Neural cell (in vitro differentiated cells): Measurements from ENCODE around the gene IDH3G. TPM values are rescaled to one million over a fixed set of nuclear protein-coding genes. Genes with fewer than 3 reads are reported as not detected.

Source experiments
- H2AFZ ChIP-seq: fragments of 200-600, 300-800 bp; sonication (generic), shearing (Covaris generic); 2 replicates; pipeline ENCODE4 v1.6.0; 2014; ENCODE audit warnings: low read depth, mild to moderate bottlenecking, antibody characterized with exemption, low read length, moderate library complexity
- H3F3A ChIP-seq: fragments of 200-600 bp; shearing (Covaris generic); 2 replicates; pipeline ENCODE4 v1.6.1; 2016; ENCODE audit warnings: mild to moderate bottlenecking, moderate library complexity, mixed read lengths, antibody characterized with exemption, low read length; ENCODE audit not compliant: insufficient read depth, poor library complexity, severe bottlenecking
- H3K27ac ChIP-seq: fragments of 200-600, 300-800 bp; sonication (generic), shearing (Covaris generic); 2 replicates; pipeline ENCODE4 v1.5.1; 2014; ENCODE audit warnings: mild to moderate bottlenecking, low read length, moderate library complexity
- H3K27me3 ChIP-seq: fragments of 300-800, 200-600 bp; sonication (generic), shearing (Covaris generic); 2 replicates; pipeline ENCODE4 v1.6.0; 2014; ENCODE audit warnings: mild to moderate bottlenecking, low read depth, low read length, moderate library complexity; ENCODE audit not compliant: insufficient read depth
- H3K36me3 ChIP-seq: fragments of 300-800, 200-600 bp; sonication (generic), shearing (Covaris generic); 2 replicates; pipeline ENCODE4 v1.5.1; 2014; ENCODE audit warnings: mild to moderate bottlenecking, antibody characterized with exemption, low read length, moderate library complexity; ENCODE audit not compliant: insufficient read depth
- H3K4me2 ChIP-seq: fragments of 300-800, 200-600 bp; sonication (generic), shearing (Covaris generic); 2 replicates; pipeline ENCODE4 v1.6.0; 2014; ENCODE audit warnings: mild to moderate bottlenecking, low read length
- H3K4me3 ChIP-seq: fragments of 300-800, 200-600 bp; sonication (generic), shearing (Covaris generic); 2 replicates; pipeline ENCODE4 v1.5.1; 2014; ENCODE audit warnings: mild to moderate bottlenecking, low read length, moderate library complexity
- H3K79me2 ChIP-seq: fragments of 200-600 bp; shearing (Covaris generic); replicated peaks from 2 replicates; pipeline ENCODE4 v1.6.0; 2014; ENCODE audit warnings: mild to moderate bottlenecking, low read length, moderate library complexity; ENCODE audit not compliant: insufficient read depth
- H3K9ac ChIP-seq: fragments of 300-800, 200-600 bp; sonication (generic), shearing (Covaris generic); 2 replicates; pipeline ENCODE4 v1.6.1; 2016; ENCODE audit warnings: mild to moderate bottlenecking, low read length, mixed read lengths
- H3K9me2 ChIP-seq: fragments of 200-600 bp; shearing (Covaris generic); 2 replicates; pipeline ENCODE4 v1.6.1; 2016; ENCODE audit warnings: mild to moderate bottlenecking, low read length, mixed read lengths; ENCODE audit not compliant: insufficient read depth
- H3K9me3 ChIP-seq: fragments of 200-600, 300-800 bp; sonication (generic), shearing (Covaris generic); 2 replicates; pipeline ENCODE4 v1.6.1; 2016; ENCODE audit warnings: mild to moderate bottlenecking, mixed run types, low read length, moderate library complexity, mixed read lengths
- H4K20me1 ChIP-seq: fragments of 200-600 bp; shearing (Covaris generic); 2 replicates; pipeline ENCODE4 v1.6.1; 2016; ENCODE audit warnings: mild to moderate bottlenecking, mixed run types; ENCODE audit not compliant: insufficient read depth
- CTCF ChIP-seq: fragments of 450-650 bp; IDR thresholded peaks from 2 replicates; pipeline ENCODE4 v1.5.1; 2014; ENCODE audit warnings: antibody characterized with exemption, mild to moderate bottlenecking, moderate library complexity; ENCODE audit not compliant: poor library complexity, severe bottlenecking
- EP300 ChIP-seq: fragments of 450-650 bp; conservative IDR thresholded peaks from 2 replicates; pipeline ENCODE4 v1.6.1; 2014; ENCODE audit warnings: antibody characterized with exemption, mild to moderate bottlenecking, moderate library complexity; ENCODE audit not compliant: poor library complexity, severe bottlenecking
- EZH2 ChIP-seq: fragments of 200-600, 300-800 bp; shearing (Covaris generic), sonication (generic); IDR thresholded peaks from 2 replicates; pipeline ENCODE4 v1.6.1; 2014; ENCODE audit warnings: antibody characterized with exemption, low read length, borderline replicate concordance, mild to moderate bottlenecking; ENCODE audit not compliant: insufficient read depth, poor library complexity, severe bottlenecking
- MXI1 ChIP-seq: fragments of 450-650 bp; conservative IDR thresholded peaks from 2 replicates; pipeline ENCODE4 v1.6.1; 2014; ENCODE audit warnings: antibody characterized with exemption, mild to moderate bottlenecking; ENCODE audit not compliant: poor library complexity, severe bottlenecking
- POLR2AphosphoS5 ChIP-seq: IDR thresholded peaks from 2 replicates; pipeline ENCODE4 v1.6.1; 2012
- RAD21 ChIP-seq: fragments of 450-650 bp; conservative IDR thresholded peaks from 2 replicates; pipeline ENCODE4 v1.6.1; 2014; ENCODE audit warnings: antibody characterized with exemption, mild to moderate bottlenecking, moderate library complexity
- REST ChIP-seq: IDR thresholded peaks from 2 replicates; pipeline ENCODE4 v1.6.1; 2012; ENCODE audit warnings: borderline replicate concordance
- SMC3 ChIP-seq: fragments of 450-650 bp; conservative IDR thresholded peaks from 2 replicates; pipeline ENCODE4 v1.6.1; 2014; ENCODE audit warnings: antibody characterized with exemption, mild to moderate bottlenecking, moderate library complexity; ENCODE audit not compliant: poor library complexity
- TAF1 ChIP-seq: IDR thresholded peaks from 2 replicates; pipeline ENCODE4 v1.6.1; 2012; ENCODE audit warnings: low read depth
- polyA plus RNA-seq: library from polyadenylated mRNA; depleted of rRNA; stranded (reverse); fragments of >200 nt; gene quantifications from 2 replicates; pipeline ENCODE4 v1.2.3, GENCODE V29; 2014

IDH3G gene
- polyA plus RNA-seq, 1 donor from 2014 or later, result 64.7 TPM

GRCh38 chrX:153738056-153738605 lies 56.0 kb downstream of the IDH3G start:
- no peak overlapping the region for H2AFZ ChIP-seq
- TF ChIP-seq MXI1 (no peak), REST (no peak), EP300 (no peak), TAF1 (no peak), RAD21 (no peak), EZH2 (no peak), POLR2AphosphoS5 (no peak), SMC3 (no peak), CTCF (no peak)
- no peaks in the 10 kb centered on the region for H3K27me3 ChIP-seq

GRCh38 chrX:153736871-153737441 lies 57.2 kb downstream of the IDH3G start:
- Histone ChIP-seq H3K9me2 (no peaks in the 10 kb centered on the region), H3K27ac (no peak overlapping the region)
- TF ChIP-seq RAD21 (no peak), CTCF (no peak), TAF1 (no peak), EP300 (no peak), EZH2 (no peak), POLR2AphosphoS5 (no peak), REST (no peak), MXI1 (no peak), SMC3 (no peak)

More at GRCh38 chrX:153738056-153738605, 56.0 kb downstream of the IDH3G start:
- Histone ChIP-seq H3K79me2 (no peaks in the 10 kb centered on the region), H3K9me3 (no peaks in the 10 kb centered on the region), H3K4me3 (no peak overlapping the region), H3F3A (no peaks in the 10 kb centered on the region), H3K9ac (no peak overlapping the region), H3K27ac (no peak overlapping the region), H3K9me2 (no peaks in the 10 kb centered on the region), H3K4me2 (no peak overlapping the region), H3K36me3 (no peaks in the 10 kb centered on the region), H4K20me1 (no peaks in the 10 kb centered on the region)

More at GRCh38 chrX:153736871-153737441, 57.2 kb downstream of the IDH3G start:
- H3K79me2 ChIP-seq, result no peaks in the 10 kb centered on the region
- H3K36me3 ChIP-seq, result no peaks in the 10 kb centered on the region
- no peaks in the 10 kb centered on the region for H4K20me1 ChIP-seq
- no peak overlapping the region for H3K4me2 ChIP-seq
- no peaks in the 10 kb centered on the region for H3K27me3 ChIP-seq
- H3K9ac ChIP-seq, result no peak overlapping the region
- no peaks in the 10 kb centered on the region for H3K9me3 ChIP-seq
- no peaks in the 10 kb centered on the region for H3F3A ChIP-seq
- no peak overlapping the region for H2AFZ ChIP-seq
- H3K4me3 ChIP-seq, result no peak overlapping the region
